Activated B cell treated with CpG ODN at 0.5 μM for 24 hours (primary cell): ENCODE measurements around the gene ZMYND19. TPM values are rescaled to one million over a fixed set of nuclear protein-coding genes. Genes with fewer than 3 reads are reported as not detected.
A peak's percentile ranks its signal among the peaks of the same experiment; 100 is the strongest.
"Not testable (repeated sequence)": the region's sequence is repeated elsewhere in the genome, so short reads cannot be mapped to it uniquely, and the experiment has no call there.

Experiments
- ATAC-seq: fragments of 200-7000 bp; cut with Tn5 transposase; one replicate; pipeline ENCODE4 v1.10.0; 2021; ENCODE audit warnings: low read depth, mild to moderate bottlenecking, moderate library complexity
- CTCF ChIA-PET: fragments of 350-600 bp; sonication (Branson Sonifier 250); formaldehyde crosslinking; loops from one replicate; lab custom pipeline; 2021; ENCODE audit warnings: antibody characterized with exemption; lab: Charles Lee
- POLR2A ChIA-PET: fragments of 350-600 bp; sonication (Branson Sonifier 250); formaldehyde crosslinking; loops from one replicate; lab custom pipeline; 2021; ENCODE audit warnings: antibody characterized with exemption; lab: Charles Lee
- DNase-seq: peaks from one replicate; pipeline ENCODE4 v3.0.0; 2022
- H3K27ac Mint-ChIP-seq: one replicate; pipeline ENCODE4 v1.8.0; 2020; ENCODE audit warnings: mixed read lengths
- H3K27me3 Mint-ChIP-seq: one replicate; pipeline ENCODE4 v1.8.0; 2021; ENCODE audit warnings: mixed read lengths
- H3K36me3 Mint-ChIP-seq: one replicate; pipeline ENCODE4 v1.8.0; 2021; ENCODE audit warnings: low read depth, mixed read lengths
- H3K4me1 Mint-ChIP-seq: one replicate; pipeline ENCODE4 v1.8.0; 2021; ENCODE audit warnings: mixed read lengths
- H3K4me3 Mint-ChIP-seq: one replicate; pipeline ENCODE4 v1.8.0; 2020; ENCODE audit warnings: mild to moderate bottlenecking, mixed read lengths
- H3K9me3 Mint-ChIP-seq: one replicate; pipeline ENCODE4 v1.8.0; 2020; ENCODE audit warnings: mixed read lengths
- CTCF ChIP-seq: fragments of 200-600 bp; IDR thresholded peaks from one replicate; pipeline ENCODE4 v1.8.0; 2022; ENCODE audit warnings: antibody characterized with exemption, mild to moderate bottlenecking
- intact Hi-C: fragments of 100-400 bp; cut with micrococcal nuclease; formaldehyde crosslinking; loops from one replicate; pipeline ENCODE4 v1.15.1; 2024
- total RNA-seq: library from RNA; stranded (reverse); gene quantifications from 2 replicates; pipeline ENCODE4 v1.2.3, GENCODE V29; 2022

Gene ZMYND19
- total RNA-seq, 1 donor from 2014 or later: 21.9 TPM

- TF ChIP-seq CTCF: no peak
- POLR2A ChIA-PET: no interaction called here
- Mint-ChIP-seq H3K36me3 (peaks cover 17% of the 10 kb centered on the region), H3K9me3 (peaks cover 5% of the 10 kb centered on the region), H3K27me3 (no peaks in the 10 kb centered on the region), H3K4me3 (no peak overlapping the region), H3K4me1 (peaks cover 18% of the 10 kb centered on the region), H3K27ac (no peak overlapping the region)
- CTCF ChIA-PET: no interaction called here
- no peak for ATAC-seq
- DNase-seq: no peak
- intact Hi-C loops: no loop called here
These were observed 49.8 kb downstream of the ZMYND19 start for GRCh38 chr9:137540536-137540935.

DNA sequence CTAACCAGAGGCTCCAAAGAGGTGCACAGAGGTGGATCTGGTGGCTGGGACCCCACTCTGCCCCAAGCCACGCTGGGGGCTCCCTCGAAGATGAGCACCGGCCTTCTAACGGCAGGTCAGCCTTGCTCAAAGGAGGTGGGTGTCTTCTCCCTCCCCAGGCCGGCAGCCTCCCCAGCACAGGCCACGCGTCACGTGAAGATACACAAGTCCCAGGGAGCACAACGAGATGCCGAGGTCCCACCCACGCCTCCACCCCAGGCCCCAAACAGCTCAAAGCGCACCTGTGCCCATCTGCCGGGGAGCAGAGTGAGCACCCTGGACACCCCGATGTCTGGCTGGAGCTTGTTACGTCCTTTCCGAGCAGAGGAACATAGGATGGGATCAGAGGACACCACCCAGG is 52.3 kb downstream of the ZMYND19 start:
- no peak overlapping the region for H3K27ac Mint-ChIP-seq
- peaks cover 13% of the 10 kb centered on the region for H3K36me3 Mint-ChIP-seq
- peaks cover 5% of the 10 kb centered on the region for H3K9me3 Mint-ChIP-seq
- no peak overlapping the region for H3K4me3 Mint-ChIP-seq
- intact Hi-C loops: no loop called here
- no peaks in the 10 kb centered on the region for H3K27me3 Mint-ChIP-seq
- H3K4me1 Mint-ChIP-seq: peaks cover 28% of the 10 kb centered on the region
- DNase-seq (no peak), ATAC-seq (no peak)
- no peak for TF ChIP-seq CTCF
- ChIA-PET POLR2A (interaction anchor here (1.8 kb wide), 1 partner anchor 12 kb away, joined by 11 read pairs; the partner anchor contains the start of gene PNPLA7), CTCF (no interaction called here)

GRCh38 chr9:137536594-137537131 is 53.6 kb downstream of the ZMYND19 start:
- H3K9me3 Mint-ChIP-seq, DNase-seq, H3K27me3 Mint-ChIP-seq, intact Hi-C loops: not testable (repeated sequence)
- H3K4me3 Mint-ChIP-seq: peak overlapping the region; percentile 53
- ChIA-PET POLR2A (interaction anchor here (1.8 to 2.2 kb wide), 2 partner anchors 14 kb away, joined by 11 to 12 read pairs; partner anchors contain the start of genes MRPL41 and PNPLA7), CTCF (interaction anchor here (0.7 to 1.1 kb wide), 2 partner anchors 42 to 45 kb away, joined by 3 read pairs; partner anchors contain the start of gene DPH7)
- peaks cover 11% of the 10 kb centered on the region for H3K36me3 Mint-ChIP-seq
- H3K4me1 Mint-ChIP-seq: peaks cover 28% of the 10 kb centered on the region
- peak; percentile 47 for ATAC-seq
- peak overlapping the region; percentile 76 for H3K27ac Mint-ChIP-seq

GRCh38 chr9:137535120-137535428 is 55.2 kb downstream of the ZMYND19 start:
- peaks cover 37% of the 10 kb centered on the region for H3K4me1 Mint-ChIP-seq
- ChIA-PET CTCF (interaction anchor here (0.6 to 1.1 kb wide), 3 partner anchors 17 to 76 kb away, joined by 3 to 5 read pairs (median 4); partner anchors contain the start of genes MRPL41 and NSMF), POLR2A (interaction anchor here (0.6 to 2.2 kb wide), 3 partner anchors 16 to 312 kb away, joined by 3 to 12 read pairs (median 6); partner anchors contain the start of genes MRPL41 and PNPLA7)
- DNase-seq: no peak
- intact Hi-C loops: loop anchor here (2.0 kb wide), 1 partner anchor 16 kb away; the partner anchor contains the start of genes MRPL41 and PNPLA7
- H3K9me3 Mint-ChIP-seq: peaks cover 5% of the 10 kb centered on the region
- H3K4me3 Mint-ChIP-seq: no peak overlapping the region
- H3K36me3 Mint-ChIP-seq: peaks cover 6% of the 10 kb centered on the region
- ATAC-seq: no peak
- peak overlapping the region; percentile 32 for H3K27ac Mint-ChIP-seq
- TF ChIP-seq CTCF: no peak
- no peaks in the 10 kb centered on the region for H3K27me3 Mint-ChIP-seq

GRCh38 chr9:137534256-137535119 is 55.8 kb downstream of the ZMYND19 start:
- peaks cover 37% of the 10 kb centered on the region for H3K4me1 Mint-ChIP-seq
- intact Hi-C loops: loop anchor here (2.0 to 5.0 kb wide), 2 partner anchors 16 to 112 kb away; partner anchors contain the start of genes EXD3, MRPL41, NOXA1 and PNPLA7
- POLR2A ChIA-PET: interaction anchor here (0.6 to 2.2 kb wide), 3 partner anchors 17 to 312 kb away, joined by 3 to 12 read pairs (median 6); partner anchors contain the start of genes MRPL41 and PNPLA7
- H3K9me3 Mint-ChIP-seq: peaks cover 5% of the 10 kb centered on the region
- H3K4me3 Mint-ChIP-seq: no peak overlapping the region
- peak overlapping the region; percentile 32 for H3K27ac Mint-ChIP-seq
- H3K36me3 Mint-ChIP-seq: peaks cover 4% of the 10 kb centered on the region
- ATAC-seq: peak; percentile 74
- DNase-seq: no peak
- no peak for TF ChIP-seq CTCF
- no peaks in the 10 kb centered on the region for H3K27me3 Mint-ChIP-seq
- CTCF ChIA-PET: interaction anchor here (0.6 to 1.1 kb wide), 3 partner anchors 18 to 75 kb away, joined by 3 to 5 read pairs (median 4); partner anchors contain the start of genes MRPL41 and NSMF

DNA sequence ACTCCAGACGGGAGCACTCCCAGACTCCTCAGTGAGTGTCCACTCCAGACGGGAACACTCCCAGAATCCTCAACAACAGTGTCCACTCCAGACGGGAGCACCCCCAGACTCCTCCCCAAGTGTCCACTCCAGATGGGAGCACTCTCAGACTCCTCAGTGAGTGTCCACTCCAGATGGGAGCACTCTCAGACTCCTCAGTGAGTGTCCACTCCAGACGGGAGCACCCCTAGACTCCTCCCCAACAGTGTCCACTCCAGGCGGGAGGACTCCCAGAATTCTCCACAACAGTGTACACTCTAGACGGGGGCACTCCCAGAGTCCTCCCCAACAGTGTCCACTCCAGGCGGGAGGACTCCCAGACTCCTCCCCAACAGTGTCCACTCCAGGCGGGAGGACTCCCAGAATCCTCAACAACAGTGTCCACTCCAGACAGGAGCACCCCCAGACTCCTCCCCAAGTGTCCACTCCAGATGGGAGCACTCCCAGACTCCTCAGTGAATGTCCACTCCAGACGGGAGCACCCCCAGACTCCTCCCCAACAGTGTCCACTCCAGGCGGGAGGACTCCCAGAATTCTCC is 57.3 kb downstream of the ZMYND19 start:
- intact Hi-C loops: loop anchor here (5.0 kb wide), 1 partner anchor 111 kb away; the partner anchor contains the start of genes EXD3 and NOXA1

More for the DNA sequence above, 57.3 kb downstream of the ZMYND19 start:
- POLR2A ChIA-PET, H3K27ac Mint-ChIP-seq, CTCF ChIA-PET, H3K27me3 Mint-ChIP-seq, DNase-seq, ATAC-seq, H3K4me3 Mint-ChIP-seq, H3K36me3 Mint-ChIP-seq, H3K9me3 Mint-ChIP-seq: not testable (repeated sequence)
- H3K4me1 Mint-ChIP-seq: peaks cover 37% of the 10 kb centered on the region
